Measurements from ENCODE around the gene ANKMY1. TPM values are rescaled to one million over a fixed set of nuclear protein-coding genes. Genes with fewer than 3 reads are reported as not detected.

Gene ANKMY1
- total and polyA plus RNA-seq, 2 of the 13 experiments (the other 11 are each of a cell fraction or from before 2014, with no cell fraction given): 11.7 to 18.8 TPM

DNA sequence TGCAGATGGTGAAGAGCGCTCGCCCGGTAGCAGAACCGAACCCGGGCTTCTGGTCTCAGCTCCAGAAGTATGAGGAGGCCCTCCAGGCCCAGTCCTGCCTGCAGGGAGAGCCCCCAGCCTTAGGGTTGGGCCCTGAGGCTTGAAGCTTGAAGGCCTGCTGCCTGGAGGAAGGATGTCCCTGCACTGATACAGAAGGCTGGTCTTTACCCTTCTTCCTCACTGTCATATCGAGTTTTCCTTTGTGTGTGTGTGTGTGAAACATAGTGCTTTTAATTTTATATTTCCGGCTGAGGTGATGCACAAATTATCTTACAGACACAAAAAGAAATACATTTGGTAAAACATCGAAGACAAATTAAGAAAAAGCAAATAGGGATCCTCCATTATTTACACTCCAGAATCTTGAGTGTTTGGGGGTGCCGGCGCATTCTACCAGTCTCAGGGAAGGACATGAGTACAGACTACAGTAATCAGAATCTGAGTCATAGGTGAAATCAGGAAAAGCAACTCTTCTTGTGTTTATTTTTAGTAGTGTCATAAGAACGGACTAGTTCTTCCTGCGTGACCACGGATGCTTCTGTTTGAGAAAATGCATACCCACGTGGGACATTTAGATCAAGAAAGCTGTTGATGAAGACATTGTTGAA, 3.7 kb upstream of the ANKMY1 start (continued):
- TF ChIP-seq, protein P1, sequence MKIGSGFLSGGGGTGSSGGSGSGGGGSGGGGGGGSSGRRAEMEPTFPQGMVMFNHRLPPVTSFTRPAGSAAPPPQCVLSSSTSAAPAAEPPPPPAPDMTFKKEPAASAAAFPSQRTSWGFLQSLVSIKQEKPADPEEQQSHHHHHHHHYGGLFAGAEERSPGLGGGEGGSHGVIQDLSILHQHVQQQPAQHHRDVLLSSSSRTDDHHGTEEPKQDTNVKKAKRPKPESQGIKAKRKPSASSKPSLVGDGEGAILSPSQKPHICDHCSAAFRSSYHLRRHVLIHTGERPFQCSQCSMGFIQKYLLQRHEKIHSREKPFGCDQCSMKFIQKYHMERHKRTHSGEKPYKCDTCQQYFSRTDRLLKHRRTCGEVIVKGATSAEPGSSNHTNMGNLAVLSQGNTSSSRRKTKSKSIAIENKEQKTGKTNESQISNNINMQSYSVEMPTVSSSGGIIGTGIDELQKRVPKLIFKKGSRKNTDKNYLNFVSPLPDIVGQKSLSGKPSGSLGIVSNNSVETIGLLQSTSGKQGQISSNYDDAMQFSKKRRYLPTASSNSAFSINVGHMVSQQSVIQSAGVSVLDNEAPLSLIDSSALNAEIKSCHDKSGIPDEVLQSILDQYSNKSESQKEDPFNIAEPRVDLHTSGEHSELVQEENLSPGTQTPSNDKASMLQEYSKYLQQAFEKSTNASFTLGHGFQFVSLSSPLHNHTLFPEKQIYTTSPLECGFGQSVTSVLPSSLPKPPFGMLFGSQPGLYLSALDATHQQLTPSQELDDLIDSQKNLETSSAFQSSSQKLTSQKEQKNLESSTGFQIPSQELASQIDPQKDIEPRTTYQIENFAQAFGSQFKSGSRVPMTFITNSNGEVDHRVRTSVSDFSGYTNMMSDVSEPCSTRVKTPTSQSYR (CRISPR knock-in tag; IDR thresholded peaks at IDR 0.05; ENCODE audit: borderline replicate concordance): no peak
- TF ChIP-seq, protein P2, sequence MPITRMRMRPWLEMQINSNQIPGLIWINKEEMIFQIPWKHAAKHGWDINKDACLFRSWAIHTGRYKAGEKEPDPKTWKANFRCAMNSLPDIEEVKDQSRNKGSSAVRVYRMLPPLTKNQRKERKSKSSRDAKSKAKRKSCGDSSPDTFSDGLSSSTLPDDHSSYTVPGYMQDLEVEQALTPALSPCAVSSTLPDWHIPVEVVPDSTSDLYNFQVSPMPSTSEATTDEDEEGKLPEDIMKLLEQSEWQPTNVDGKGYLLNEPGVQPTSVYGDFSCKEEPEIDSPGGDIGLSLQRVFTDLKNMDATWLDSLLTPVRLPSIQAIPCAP (CRISPR knock-in tag; IDR thresholded peaks at IDR 0.05; ENCODE audit: low read depth): no peak
- TF ChIP-seq ZNF878 (CRISPR knock-in tag; IDR thresholded peaks at IDR 0.05) (no peak; the same call in 1 of the 2 replicates), ZSCAN9 (CRISPR knock-in tag; IDR thresholded peaks at IDR 0.05; ENCODE audit: borderline replicate concordance) (no peak), ZFP37 (CRISPR knock-in tag; IDR thresholded peaks at IDR 0.05; ENCODE audit: borderline replicate concordance) (no peak; the same call in 1 of the 2 replicates), MED8 (CRISPR knock-in tag; IDR thresholded peaks at IDR 0.05; ENCODE audit: insufficient replicate concordance) (no peak), FOXC1 (CRISPR knock-in tag; IDR thresholded peaks at IDR 0.05; ENCODE audit: borderline replicate concordance) (0 out of 2 replicates have a peak, but pooled peaks have one; percentile 3), ZNF331 (CRISPR knock-in tag; IDR thresholded peaks at IDR 0.05) (no peak), SMC3 (IDR thresholded peaks at IDR 0.05; ENCODE audit: low read length) (no peak; the same call in 1 of the 2 replicates), RARG (CRISPR knock-in tag; IDR thresholded peaks at IDR 0.05; ENCODE audit: low read depth) (0 out of 2 replicates have a peak, but pooled peaks have one; percentile 20), CBX1 (IDR thresholded peaks at IDR 0.05; ENCODE audit: low read depth) (no peak), ZNF33A (CRISPR knock-in tag; IDR thresholded peaks at IDR 0.05; ENCODE audit: borderline replicate concordance) (no peak), CHD4 (IDR thresholded peaks at IDR 0.05; ENCODE audit: borderline replicate concordance, low read length) (no peak)
- TF ChIP-seq, protein P3, sequence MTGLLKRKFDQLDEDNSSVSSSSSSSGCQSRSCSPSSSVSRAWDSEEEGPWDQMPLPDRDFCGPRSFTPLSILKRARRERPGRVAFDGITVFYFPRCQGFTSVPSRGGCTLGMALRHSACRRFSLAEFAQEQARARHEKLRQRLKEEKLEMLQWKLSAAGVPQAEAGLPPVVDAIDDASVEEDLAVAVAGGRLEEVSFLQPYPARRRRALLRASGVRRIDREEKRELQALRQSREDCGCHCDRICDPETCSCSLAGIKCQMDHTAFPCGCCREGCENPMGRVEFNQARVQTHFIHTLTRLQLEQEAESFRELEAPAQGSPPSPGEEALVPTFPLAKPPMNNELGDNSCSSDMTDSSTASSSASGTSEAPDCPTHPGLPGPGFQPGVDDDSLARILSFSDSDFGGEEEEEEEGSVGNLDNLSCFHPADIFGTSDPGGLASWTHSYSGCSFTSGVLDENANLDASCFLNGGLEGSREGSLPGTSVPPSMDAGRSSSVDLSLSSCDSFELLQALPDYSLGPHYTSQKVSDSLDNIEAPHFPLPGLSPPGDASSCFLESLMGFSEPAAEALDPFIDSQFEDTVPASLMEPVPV (CRISPR knock-in tag; IDR thresholded peaks at IDR 0.05): 0 out of 2 replicates have a peak, but pooled peaks have one; percentile 36
- TF ChIP-seq, protein P4, sequence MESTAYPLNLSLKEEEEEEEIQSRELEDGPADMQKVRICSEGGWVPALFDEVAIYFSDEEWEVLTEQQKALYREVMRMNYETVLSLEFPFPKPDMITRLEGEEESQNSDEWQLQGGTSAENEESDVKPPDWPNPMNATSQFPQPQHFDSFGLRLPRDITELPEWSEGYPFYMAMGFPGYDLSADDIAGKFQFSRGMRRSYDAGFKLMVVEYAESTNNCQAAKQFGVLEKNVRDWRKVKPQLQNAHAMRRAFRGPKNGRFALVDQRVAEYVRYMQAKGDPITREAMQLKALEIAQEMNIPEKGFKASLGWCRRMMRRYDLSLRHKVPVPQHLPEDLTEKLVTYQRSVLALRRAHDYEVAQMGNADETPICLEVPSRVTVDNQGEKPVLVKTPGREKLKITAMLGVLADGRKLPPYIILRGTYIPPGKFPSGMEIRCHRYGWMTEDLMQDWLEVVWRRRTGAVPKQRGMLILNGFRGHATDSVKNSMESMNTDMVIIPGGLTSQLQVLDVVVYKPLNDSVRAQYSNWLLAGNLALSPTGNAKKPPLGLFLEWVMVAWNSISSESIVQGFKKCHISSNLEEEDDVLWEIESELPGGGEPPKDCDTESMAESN (CRISPR knock-in tag; conservative IDR thresholded peaks at IDR 0.05): no peak
- TF ChIP-seq, protein P5, sequence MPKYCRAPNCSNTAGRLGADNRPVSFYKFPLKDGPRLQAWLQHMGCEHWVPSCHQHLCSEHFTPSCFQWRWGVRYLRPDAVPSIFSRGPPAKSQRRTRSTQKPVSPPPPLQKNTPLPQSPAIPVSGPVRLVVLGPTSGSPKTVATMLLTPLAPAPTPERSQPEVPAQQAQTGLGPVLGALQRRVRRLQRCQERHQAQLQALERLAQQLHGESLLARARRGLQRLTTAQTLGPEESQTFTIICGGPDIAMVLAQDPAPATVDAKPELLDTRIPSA (CRISPR knock-in tag; IDR thresholded peaks at IDR 0.05; ENCODE audit: borderline replicate concordance): no peak
- TF ChIP-seq, protein P6, sequence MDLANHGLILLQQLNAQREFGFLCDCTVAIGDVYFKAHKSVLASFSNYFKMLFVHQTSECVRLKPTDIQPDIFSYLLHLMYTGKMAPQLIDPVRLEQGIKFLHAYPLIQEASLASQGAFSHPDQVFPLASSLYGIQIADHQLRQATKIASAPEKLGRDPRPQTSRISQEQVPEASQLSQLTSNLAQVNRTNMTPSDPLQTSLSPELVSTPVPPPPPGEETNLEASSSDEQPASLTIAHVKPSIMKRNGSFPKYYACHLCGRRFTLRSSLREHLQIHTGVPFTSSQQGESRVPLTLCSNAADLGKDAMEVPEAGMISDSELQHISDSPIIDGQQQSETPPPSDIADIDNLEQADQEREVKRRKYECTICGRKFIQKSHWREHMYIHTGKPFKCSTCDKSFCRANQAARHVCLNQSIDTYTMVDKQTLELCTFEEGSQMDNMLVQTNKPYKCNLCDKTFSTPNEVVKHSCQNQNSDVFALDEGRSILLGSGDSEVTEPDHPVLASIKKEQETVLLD (CRISPR knock-in tag; IDR thresholded peaks at IDR 0.05; ENCODE audit: low read depth): no peak

Measured in HepG2 (cell line).